PC-3 (cell line): ENCODE data around the gene TMCO6.

Source experiments
- CTCF ChIP-seq: fragments of 300-600 bp; sonication (generic); conservative IDR thresholded peaks from 2 replicates; pipeline ENCODE4 v1.5.1; 2017; ENCODE audit warnings: antibody characterized with exemption, low read depth, mild to moderate bottlenecking, low read length
- EZH2 ChIP-seq: fragments of 300-600 bp; sonication (generic); IDR thresholded peaks from one replicate; pipeline ENCODE4 v1.6.1; 2017; ENCODE audit warnings: antibody characterized with exemption, mild to moderate bottlenecking, low read length; ENCODE audit not compliant: unreplicated experiment
- EZH2phosphoT487 ChIP-seq: fragments of 300-600 bp; sonication (generic); IDR thresholded peaks from 2 replicates; pipeline ENCODE4 v1.6.1; 2018; ENCODE audit warnings: mild to moderate bottlenecking, antibody characterized with exemption, low read length, borderline replicate concordance

- no peak for TF ChIP-seq EZH2phosphoT487
- no peak for TF ChIP-seq CTCF
- TF ChIP-seq EZH2, result no peak
These were observed 25.3 kb downstream of the TMCO6 start, which contains the start of gene WDR55 for GRCh38 chr5:140664359-140665119.
